Epithelial cell of esophagus (primary cell): ENCODE data around the gene SAG.
"Not testable (repeated sequence)": the region's sequence is repeated elsewhere in the genome, so short reads cannot be mapped to it uniquely, and the experiment has no call there.

ENCODE experiments used
- DNase-seq: peaks from one replicate; pipeline ENCODE4 v3.0.0; 2010; ENCODE audit warnings: low read depth
- H3K4me3 ChIP-seq: 2 replicates; pipeline ENCODE4 v1.5.1; 2011; ENCODE audit warnings: mild to moderate bottlenecking, low read length, control low read depth
- TF ChIP-seq, protein P1 (sequence below): IDR thresholded peaks from 2 replicates; pipeline ENCODE4 v1.5.1; 2011; ENCODE audit warnings: low read depth, mild to moderate bottlenecking, low read length, control low read depth, inconsistent platforms; ENCODE audit not compliant: insufficient read depth; ENCODE audit errors: missing control alignments

Gene SAG

DNA sequence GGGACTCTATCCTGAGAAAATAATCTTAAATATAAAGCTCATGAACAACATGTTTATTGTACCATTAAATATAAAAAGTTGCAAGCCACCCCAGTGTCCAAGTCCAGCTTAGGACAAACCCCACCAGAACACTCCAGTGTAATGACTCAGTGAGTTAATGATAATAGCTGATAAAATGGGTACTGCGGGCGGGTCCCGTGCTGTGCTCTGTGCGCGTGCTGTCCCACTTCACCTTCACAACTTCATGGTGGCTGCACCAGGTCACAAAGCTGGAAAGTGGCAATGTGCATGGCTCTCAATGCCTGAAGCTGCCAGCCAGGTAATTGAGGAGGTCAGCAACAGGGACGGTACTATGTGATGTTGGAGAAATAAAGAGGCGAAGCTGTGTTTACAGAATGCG lies 65.2 kb downstream of the SAG start:
- no peak overlapping the region for H3K4me3 ChIP-seq
- no peak for DNase-seq
- TF ChIP-seq, protein P1, sequence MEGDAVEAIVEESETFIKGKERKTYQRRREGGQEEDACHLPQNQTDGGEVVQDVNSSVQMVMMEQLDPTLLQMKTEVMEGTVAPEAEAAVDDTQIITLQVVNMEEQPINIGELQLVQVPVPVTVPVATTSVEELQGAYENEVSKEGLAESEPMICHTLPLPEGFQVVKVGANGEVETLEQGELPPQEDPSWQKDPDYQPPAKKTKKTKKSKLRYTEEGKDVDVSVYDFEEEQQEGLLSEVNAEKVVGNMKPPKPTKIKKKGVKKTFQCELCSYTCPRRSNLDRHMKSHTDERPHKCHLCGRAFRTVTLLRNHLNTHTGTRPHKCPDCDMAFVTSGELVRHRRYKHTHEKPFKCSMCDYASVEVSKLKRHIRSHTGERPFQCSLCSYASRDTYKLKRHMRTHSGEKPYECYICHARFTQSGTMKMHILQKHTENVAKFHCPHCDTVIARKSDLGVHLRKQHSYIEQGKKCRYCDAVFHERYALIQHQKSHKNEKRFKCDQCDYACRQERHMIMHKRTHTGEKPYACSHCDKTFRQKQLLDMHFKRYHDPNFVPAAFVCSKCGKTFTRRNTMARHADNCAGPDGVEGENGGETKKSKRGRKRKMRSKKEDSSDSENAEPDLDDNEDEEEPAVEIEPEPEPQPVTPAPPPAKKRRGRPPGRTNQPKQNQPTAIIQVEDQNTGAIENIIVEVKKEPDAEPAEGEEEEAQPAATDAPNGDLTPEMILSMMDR = no peak

DNA sequence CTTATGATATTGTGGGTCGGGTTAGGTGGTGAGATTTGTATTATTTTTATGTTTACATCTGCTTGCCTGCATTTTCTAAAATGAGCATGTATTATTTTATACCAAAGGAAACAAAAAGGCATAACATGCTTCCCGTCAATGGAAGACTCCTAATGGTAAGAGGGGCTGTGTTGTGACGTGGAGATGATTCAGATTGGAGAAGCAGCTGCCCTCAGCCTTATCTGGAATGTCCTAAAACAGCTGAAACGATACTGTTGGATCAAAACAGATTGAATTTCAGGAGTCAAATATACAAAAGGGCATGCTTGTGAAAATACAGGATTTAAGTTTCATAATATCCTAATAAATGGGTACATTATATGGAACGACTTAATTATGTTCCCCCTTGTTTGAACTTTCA lies 65.7 kb downstream of the SAG start:
- DNase-seq = no peak
- no peak overlapping the region for H3K4me3 ChIP-seq
- TF ChIP-seq, protein P1 = no peak

DNA sequence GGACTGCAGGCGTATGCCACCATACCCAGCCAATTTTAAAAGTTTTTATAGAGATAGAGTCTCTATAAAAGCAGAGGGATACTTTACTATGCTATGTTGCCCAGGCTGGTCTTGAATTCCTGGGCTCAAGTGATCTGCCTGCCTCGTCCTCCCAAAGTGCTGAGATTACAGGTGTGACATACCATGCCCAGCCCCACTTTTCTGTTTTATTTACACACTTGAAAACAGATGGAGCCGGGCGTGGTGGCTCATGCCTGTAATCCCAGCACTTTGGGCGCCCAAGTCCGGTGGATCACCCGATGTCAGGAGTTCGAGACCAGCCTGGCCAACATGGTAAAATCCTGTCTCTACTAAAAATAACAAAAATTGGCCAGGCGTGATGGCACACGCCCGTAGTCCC lies 67.2 kb downstream of the SAG start:
- DNase-seq = not testable (repeated sequence)

DNA sequence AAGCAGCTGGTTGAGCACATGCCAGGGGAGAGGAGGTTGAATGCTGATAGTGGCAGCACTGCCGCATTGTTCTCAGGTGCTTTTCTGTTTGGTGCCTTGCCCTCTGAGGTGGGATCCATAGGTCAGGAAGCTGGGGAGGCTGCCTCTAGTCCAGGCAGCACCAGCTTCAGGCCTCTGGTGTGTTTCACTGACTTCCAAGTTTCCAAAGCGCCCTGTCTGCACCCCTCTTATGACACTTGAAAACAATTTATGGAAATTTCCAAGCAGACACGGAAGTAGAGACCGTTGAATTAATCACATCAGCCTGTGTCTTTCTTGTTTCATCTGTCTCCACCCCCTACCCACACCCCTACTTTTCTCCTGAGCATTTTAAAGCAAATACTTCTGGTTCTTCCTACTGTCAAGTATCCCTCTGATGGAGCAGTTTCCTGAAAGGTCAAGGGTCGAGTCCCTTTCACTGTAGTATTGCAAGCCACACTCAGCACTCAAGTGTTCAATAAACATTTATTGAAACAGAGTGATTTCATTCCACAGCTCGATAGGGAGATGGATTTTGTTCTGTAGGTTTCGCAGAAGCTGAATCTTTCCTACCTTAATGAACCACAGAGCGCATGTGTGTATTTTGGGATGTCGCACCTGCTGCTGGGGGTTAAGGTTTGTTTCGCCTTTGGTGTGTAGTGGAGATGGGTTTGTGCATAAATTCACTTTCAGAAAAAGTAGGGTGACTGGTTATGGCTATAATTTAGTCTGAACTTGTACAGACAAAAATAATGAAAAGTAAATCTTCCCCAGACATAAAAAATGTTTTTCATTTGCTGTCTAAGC lies 68.1 kb downstream of the SAG start:
- H3K4me3 ChIP-seq = no peak overlapping the region
- TF ChIP-seq, protein P1 = no peak
- DNase-seq = no peak

More for the DNA sequence above, 67.2 kb downstream of the SAG start:
- H3K4me3 ChIP-seq = not testable (repeated sequence)

DNA sequence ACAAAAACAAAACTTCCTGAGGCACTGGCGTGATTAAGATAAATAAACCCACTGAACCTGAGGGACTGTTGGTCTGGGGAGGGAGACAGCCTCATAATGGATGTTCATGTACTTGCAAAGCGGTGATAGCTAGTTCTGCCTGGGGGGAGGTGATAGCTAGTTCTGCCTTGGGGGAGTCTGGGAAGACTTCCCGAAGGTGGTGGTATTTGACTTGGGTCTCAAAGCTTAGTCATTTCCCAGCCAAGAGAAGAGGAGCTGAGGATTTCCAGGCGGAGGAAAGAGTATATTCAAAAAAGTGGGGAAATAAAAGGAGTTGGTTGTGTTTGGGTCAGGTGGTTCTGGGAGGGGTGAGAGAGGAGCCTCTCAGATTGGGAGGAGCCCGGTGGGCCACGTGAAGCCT lies 71.4 kb downstream of the SAG start:
- H3K4me3 ChIP-seq = no peak overlapping the region
- DNase-seq = no peak
- TF ChIP-seq, protein P1 = no peak

DNA sequence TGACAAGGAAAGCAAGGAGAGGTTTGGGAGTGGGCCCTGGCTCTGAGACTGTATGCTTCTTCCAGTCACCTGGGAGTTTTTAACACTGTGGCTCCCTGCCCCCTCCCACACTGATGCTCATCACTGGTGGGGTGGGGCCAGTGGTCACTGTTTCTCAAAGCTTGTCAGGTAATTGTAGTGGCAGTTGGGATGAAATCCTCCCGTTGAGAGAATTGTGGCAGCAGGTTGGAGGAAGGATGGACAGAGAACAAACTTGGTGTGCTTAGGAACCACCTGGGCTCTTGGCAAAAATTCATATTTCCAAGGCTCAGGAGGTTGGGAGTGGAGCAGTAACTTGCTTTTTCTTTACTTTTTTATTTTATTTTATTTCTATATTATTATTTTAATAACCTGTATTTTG lies 71.8 kb downstream of the SAG start:
- no peak for DNase-seq
- no peak overlapping the region for H3K4me3 ChIP-seq
- TF ChIP-seq, protein P1 = no peak

DNA sequence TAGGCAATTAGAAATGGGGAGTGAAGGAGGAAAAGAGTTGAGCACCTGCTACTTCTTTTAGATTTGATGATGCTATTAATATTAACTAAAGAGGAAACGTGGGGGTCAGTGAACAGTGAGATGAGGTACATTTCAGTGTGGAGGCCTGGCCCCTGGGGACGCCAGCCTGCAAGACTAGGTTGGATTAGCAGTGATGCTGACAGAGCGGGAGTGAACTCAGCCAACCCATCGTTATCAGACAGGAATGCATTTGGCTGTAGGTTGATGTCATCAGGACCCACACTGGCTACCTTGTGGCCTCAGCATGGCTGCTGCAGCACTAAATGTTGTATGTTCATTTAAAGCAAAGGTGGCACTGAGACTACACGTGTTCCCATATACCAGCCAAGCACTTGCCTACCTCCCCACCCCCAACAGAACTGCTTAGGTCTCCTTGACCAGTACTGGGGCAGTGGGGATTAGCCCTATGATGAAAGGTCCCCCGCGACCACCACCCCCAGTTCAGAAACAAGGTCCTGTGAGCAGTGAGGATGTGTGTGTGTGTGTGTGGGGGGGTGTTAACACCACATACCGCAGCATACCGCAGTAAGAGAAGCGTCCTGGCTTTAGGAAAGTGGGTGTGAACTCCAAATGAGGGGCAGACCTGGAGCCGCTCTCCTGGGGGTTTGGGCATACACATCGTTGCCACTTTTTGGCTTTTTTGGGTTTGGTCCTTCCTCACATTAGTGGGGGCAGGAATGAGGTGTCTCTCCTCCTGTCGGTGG lies 72.7 kb downstream of the SAG start:
- no peak overlapping the region for H3K4me3 ChIP-seq
- TF ChIP-seq, protein P1 = no peak
- no peak for DNase-seq
